ENCODE data around the gene CELSR1. TPM values are rescaled to one million over a fixed set of nuclear protein-coding genes. Genes with fewer than 3 reads are reported as not detected.

CELSR1 gene
- total RNA-seq, 2 donors from 2014 or later = 24.2 to 38.2 TPM

DNA sequence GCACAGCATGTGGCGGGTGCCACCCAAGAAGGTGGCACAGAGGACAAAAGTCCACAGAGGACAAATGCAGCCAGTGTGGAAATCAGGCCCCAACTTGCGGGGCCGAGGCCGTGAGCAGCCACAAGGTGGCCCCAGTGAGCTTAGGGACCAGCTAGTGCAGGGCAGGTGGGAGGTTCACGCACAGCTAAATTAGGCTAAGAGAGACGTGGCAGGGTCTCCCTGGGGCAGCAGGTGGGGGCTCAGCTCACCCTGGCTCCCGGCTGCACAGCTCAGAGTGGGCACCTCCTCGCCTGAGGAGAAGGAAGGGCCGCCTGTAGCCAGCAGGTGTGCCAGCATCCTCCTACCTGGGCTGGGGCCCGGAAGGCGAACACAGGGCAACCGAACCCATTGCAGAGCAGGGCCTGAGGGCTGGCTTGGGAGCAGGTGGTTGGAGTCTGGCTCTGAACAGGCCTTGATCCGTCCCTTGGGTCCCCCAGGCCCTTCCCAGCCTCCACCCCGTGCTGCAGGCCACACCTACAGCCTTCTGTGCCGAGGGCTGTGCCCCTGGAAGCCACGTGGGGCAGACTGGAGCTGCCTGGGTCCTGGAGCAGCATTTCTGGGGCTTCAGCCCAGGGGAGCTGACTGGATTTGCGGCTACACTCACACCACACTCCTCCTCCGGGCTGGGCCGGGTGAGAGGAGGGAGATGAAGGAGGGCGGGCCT lies 26.1 kb upstream of the CELSR1 start:
- intact Hi-C loops (cut with DNase I) = no loop called here
- H3K27me3 ChIP-seq (replicated peaks; ENCODE audit: insufficient read depth) = no peaks in the 10 kb centered on the region
- no peaks in the 10 kb centered on the region for H3K36me3 ChIP-seq
- TF ChIP-seq POLR2AphosphoS5 (IDR thresholded peaks at IDR 0.05) (no peak), POLR2A (IDR thresholded peaks at IDR 0.05) (peak; percentile 3)
- TF ChIP-seq, protein P1, sequence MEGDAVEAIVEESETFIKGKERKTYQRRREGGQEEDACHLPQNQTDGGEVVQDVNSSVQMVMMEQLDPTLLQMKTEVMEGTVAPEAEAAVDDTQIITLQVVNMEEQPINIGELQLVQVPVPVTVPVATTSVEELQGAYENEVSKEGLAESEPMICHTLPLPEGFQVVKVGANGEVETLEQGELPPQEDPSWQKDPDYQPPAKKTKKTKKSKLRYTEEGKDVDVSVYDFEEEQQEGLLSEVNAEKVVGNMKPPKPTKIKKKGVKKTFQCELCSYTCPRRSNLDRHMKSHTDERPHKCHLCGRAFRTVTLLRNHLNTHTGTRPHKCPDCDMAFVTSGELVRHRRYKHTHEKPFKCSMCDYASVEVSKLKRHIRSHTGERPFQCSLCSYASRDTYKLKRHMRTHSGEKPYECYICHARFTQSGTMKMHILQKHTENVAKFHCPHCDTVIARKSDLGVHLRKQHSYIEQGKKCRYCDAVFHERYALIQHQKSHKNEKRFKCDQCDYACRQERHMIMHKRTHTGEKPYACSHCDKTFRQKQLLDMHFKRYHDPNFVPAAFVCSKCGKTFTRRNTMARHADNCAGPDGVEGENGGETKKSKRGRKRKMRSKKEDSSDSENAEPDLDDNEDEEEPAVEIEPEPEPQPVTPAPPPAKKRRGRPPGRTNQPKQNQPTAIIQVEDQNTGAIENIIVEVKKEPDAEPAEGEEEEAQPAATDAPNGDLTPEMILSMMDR (IDR thresholded peaks at IDR 0.05) = peak; percentile 57 to 87 (median 72)
- no peak overlapping the region for H3K4me3 ChIP-seq
- peak; percentile 61 for DNase-seq (ENCODE audit: low spot score)
- H3K4me1 ChIP-seq (replicated peaks) = no peaks in the 10 kb centered on the region
- H3K27ac ChIP-seq = no peak overlapping the region
- 30% methylated on average over 20 of the region's 20 CpGs for WGBS
- H3K9me3 ChIP-seq = no peaks in the 10 kb centered on the region

DNA sequence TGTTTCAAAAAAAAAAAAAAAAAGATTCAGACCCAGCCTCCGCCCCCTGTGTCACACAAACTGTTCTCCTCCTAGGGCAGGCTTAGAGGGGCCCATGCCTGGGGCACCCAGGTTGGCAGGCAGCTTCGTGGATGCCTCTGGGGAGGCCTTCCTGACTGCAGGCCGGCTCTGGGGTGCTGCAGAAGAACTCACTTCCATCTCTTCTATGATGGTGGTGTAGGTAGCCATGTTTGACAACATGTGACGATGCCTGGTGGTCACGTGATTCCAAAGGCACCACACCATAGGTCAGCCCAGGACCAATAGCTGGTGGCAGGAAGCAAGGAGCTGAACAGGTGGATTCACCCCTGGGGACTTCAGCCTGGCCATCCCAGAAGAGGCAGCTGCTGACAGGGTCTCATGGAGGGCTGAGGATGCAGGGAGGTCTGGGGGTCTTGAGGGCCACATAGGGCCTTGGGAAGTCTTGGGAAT lies 24.1 kb upstream of the CELSR1 start:
- no peak overlapping the region for H3K4me3 ChIP-seq
- no peaks in the 10 kb centered on the region for H3K9me3 ChIP-seq
- 100% methylated on average over 4 of the region's 5 CpGs for WGBS
- H3K27me3 ChIP-seq (replicated peaks; ENCODE audit: insufficient read depth) = no peaks in the 10 kb centered on the region
- no peak for DNase-seq (ENCODE audit: low spot score)
- intact Hi-C loops (cut with DNase I) = no loop called here
- TF ChIP-seq, protein P1 (IDR thresholded peaks at IDR 0.05) = no peak
- TF ChIP-seq POLR2A (IDR thresholded peaks at IDR 0.05) (no peak), POLR2AphosphoS5 (IDR thresholded peaks at IDR 0.05) (no peak)
- H3K36me3 ChIP-seq = no peaks in the 10 kb centered on the region
- no peak overlapping the region for H3K27ac ChIP-seq
- H3K4me1 ChIP-seq (replicated peaks) = no peaks in the 10 kb centered on the region

DNA sequence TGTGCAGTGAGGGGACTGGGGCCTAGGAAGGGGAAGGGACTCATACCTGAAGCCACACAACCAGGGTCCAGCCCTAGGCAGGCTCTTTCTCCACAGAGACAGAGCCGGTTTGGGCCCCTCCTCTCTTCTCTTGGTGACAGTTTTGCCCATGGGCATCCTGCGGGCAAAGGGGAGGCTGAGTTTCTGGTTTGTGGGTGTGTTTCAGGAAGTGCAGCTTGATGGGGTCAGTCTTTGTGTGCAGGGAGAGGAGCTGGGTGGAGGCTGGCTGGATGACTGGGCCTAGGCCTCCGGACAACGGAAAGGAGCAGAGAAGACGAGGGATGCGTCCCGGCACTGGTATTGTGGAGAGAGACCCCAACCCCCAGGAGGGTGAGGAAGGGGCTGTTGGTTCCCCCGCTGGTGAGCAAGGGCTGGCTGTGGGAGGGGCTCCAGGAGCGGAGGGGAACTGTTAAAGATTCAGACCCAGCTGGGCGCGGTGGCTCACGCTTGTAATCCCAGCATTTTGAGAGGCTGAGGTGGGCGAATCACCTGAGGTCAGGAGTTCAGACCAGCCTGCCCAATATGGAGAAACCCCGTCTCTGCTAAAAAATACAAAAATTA lies 23.4 kb upstream of the CELSR1 start:
- Histone ChIP-seq H3K9me3 (no peaks in the 10 kb centered on the region), H3K27ac (no peak overlapping the region), H3K4me3 (no peak overlapping the region), H3K4me1 (replicated peaks) (no peaks in the 10 kb centered on the region), H3K36me3 (no peaks in the 10 kb centered on the region), H3K27me3 (replicated peaks; ENCODE audit: insufficient read depth) (no peaks in the 10 kb centered on the region)
- intact Hi-C loops (cut with DNase I) = no loop called here
- TF ChIP-seq POLR2A (IDR thresholded peaks at IDR 0.05) (no peak), POLR2AphosphoS5 (IDR thresholded peaks at IDR 0.05) (no peak)
- TF ChIP-seq, protein P1 (IDR thresholded peaks at IDR 0.05) = no peak
- no peak for DNase-seq (ENCODE audit: low spot score)
- 85% methylated on average over 14 of the region's 14 CpGs for WGBS

DNA sequence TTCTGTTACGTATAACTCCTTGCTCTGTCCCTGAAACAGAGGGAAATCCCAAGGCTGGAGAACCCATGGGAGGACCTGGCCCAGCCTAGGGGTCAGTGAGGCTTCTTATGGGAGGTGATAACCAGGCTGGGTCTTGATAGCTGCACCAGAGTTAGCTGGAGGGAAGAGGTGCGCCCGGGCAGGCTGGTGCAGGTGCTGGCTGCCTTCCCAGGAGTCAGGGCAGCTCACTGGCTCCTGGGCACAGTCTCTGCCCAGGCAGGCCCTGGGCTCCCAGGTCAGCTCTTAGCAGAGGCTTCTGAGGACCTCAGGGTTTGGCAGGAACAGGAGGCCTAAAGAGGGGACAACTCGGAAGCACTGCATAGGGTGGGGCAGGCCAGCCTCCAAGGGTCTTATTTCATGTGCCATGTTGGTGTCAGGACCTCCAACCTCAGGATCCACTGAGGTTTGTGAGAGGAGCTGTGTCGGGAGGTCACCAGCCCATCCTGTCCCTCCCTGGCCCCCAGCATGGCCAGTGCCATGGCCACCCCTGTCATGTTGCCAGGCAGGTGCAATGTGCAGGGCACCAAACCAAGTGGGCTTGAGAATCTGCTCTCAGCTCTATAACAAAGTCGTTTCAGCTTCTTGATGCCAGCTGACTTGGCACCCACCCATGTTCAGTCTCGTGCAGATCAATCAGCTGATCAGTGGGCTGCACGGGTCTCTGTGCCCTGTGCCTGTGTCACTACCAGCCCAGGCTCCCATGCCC lies 20.5 kb upstream of the CELSR1 start:
- Histone ChIP-seq H3K36me3 (no peaks in the 10 kb centered on the region), H3K4me3 (no peak overlapping the region), H3K27ac (no peak overlapping the region), H3K4me1 (replicated peaks) (no peaks in the 10 kb centered on the region), H3K9me3 (no peaks in the 10 kb centered on the region), H3K27me3 (replicated peaks; ENCODE audit: insufficient read depth) (no peaks in the 10 kb centered on the region)
- no peak for TF ChIP-seq POLR2A (IDR thresholded peaks at IDR 0.05)
- TF ChIP-seq, protein P1 (IDR thresholded peaks at IDR 0.05) = no peak
- no peak for TF ChIP-seq POLR2AphosphoS5 (IDR thresholded peaks at IDR 0.05)
- 57% methylated on average over 7 of the region's 8 CpGs for WGBS
- intact Hi-C loops (cut with DNase I) = no loop called here
- peak; percentile 59 for DNase-seq (ENCODE audit: low spot score)
